SK-N-SH (cell line): ENCODE data around the gene BGN.

Source experiments
- JUND ChIP-seq: IDR thresholded peaks from 2 replicates; pipeline ENCODE4 v1.4.0; 2012
- MXI1 ChIP-seq: IDR thresholded peaks from 2 replicates; pipeline ENCODE4 v1.6.1; 2012; ENCODE audit warnings: mild to moderate bottlenecking, low read depth, low read length, improper control_type of control experiment
- NFIC ChIP-seq: IDR thresholded peaks from 2 replicates; pipeline ENCODE4 v1.4.0; 2012; ENCODE audit warnings: borderline replicate concordance
- NRF1 ChIP-seq: IDR thresholded peaks from 2 replicates; pipeline ENCODE4 v1.6.1; 2012; ENCODE audit warnings: low read depth, mild to moderate bottlenecking, low read length
- POLR2AphosphoS5 ChIP-seq: IDR thresholded peaks from 2 replicates; pipeline ENCODE4 v1.6.1; 2012; ENCODE audit warnings: low read depth, low read length
- RXRA ChIP-seq: IDR thresholded peaks from 2 replicates; pipeline ENCODE4 v1.4.0; 2012; ENCODE audit warnings: low read depth, mild to moderate bottlenecking, borderline replicate concordance
- SMC3 ChIP-seq: IDR thresholded peaks from 2 replicates; pipeline ENCODE4 v1.6.1; 2012; ENCODE audit warnings: low read depth, low read length, improper control_type of control experiment
- TAF1 ChIP-seq: IDR thresholded peaks from 2 replicates; pipeline ENCODE4 v1.6.1; 2012; ENCODE audit warnings: low read depth, mild to moderate bottlenecking, low read length, moderate library complexity, borderline replicate concordance
- ZBTB33 ChIP-seq: IDR thresholded peaks from 2 replicates; pipeline ENCODE4 v1.4.0; 2012; ENCODE audit warnings: low read depth, borderline replicate concordance
- TF ChIP-seq, protein P1 (sequence below): fragments of 200-600 bp; sonication (generic); IDR thresholded peaks from 2 replicates; pipeline ENCODE4 v1.6.1; 2017; ENCODE audit warnings: antibody characterized with exemption, mild to moderate bottlenecking, moderate library complexity
- TF ChIP-seq, protein P2 (sequence below): IDR thresholded peaks from 2 replicates; pipeline ENCODE4 v1.6.1; 2012; ENCODE audit warnings: mild to moderate bottlenecking, low read depth, low read length, moderate library complexity

- TF ChIP-seq, protein P1, sequence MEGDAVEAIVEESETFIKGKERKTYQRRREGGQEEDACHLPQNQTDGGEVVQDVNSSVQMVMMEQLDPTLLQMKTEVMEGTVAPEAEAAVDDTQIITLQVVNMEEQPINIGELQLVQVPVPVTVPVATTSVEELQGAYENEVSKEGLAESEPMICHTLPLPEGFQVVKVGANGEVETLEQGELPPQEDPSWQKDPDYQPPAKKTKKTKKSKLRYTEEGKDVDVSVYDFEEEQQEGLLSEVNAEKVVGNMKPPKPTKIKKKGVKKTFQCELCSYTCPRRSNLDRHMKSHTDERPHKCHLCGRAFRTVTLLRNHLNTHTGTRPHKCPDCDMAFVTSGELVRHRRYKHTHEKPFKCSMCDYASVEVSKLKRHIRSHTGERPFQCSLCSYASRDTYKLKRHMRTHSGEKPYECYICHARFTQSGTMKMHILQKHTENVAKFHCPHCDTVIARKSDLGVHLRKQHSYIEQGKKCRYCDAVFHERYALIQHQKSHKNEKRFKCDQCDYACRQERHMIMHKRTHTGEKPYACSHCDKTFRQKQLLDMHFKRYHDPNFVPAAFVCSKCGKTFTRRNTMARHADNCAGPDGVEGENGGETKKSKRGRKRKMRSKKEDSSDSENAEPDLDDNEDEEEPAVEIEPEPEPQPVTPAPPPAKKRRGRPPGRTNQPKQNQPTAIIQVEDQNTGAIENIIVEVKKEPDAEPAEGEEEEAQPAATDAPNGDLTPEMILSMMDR, result no peak
- TF ChIP-seq NFIC (no peak), POLR2AphosphoS5 (no peak), SMC3 (no peak), TAF1 (no peak), ZBTB33 (no peak), RXRA (no peak), MXI1 (no peak), NRF1 (no peak), JUND (no peak)
- TF ChIP-seq, protein P2, sequence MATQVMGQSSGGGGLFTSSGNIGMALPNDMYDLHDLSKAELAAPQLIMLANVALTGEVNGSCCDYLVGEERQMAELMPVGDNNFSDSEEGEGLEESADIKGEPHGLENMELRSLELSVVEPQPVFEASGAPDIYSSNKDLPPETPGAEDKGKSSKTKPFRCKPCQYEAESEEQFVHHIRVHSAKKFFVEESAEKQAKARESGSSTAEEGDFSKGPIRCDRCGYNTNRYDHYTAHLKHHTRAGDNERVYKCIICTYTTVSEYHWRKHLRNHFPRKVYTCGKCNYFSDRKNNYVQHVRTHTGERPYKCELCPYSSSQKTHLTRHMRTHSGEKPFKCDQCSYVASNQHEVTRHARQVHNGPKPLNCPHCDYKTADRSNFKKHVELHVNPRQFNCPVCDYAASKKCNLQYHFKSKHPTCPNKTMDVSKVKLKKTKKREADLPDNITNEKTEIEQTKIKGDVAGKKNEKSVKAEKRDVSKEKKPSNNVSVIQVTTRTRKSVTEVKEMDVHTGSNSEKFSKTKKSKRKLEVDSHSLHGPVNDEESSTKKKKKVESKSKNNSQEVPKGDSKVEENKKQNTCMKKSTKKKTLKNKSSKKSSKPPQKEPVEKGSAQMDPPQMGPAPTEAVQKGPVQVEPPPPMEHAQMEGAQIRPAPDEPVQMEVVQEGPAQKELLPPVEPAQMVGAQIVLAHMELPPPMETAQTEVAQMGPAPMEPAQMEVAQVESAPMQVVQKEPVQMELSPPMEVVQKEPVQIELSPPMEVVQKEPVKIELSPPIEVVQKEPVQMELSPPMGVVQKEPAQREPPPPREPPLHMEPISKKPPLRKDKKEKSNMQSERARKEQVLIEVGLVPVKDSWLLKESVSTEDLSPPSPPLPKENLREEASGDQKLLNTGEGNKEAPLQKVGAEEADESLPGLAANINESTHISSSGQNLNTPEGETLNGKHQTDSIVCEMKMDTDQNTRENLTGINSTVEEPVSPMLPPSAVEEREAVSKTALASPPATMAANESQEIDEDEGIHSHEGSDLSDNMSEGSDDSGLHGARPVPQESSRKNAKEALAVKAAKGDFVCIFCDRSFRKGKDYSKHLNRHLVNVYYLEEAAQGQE, result no peak
These were observed 4.6 kb downstream of the BGN start for GRCh38 chrX:153499341-153499740.
